Measurements from ENCODE around the gene DAB1.

The DAB1 gene

DNA sequence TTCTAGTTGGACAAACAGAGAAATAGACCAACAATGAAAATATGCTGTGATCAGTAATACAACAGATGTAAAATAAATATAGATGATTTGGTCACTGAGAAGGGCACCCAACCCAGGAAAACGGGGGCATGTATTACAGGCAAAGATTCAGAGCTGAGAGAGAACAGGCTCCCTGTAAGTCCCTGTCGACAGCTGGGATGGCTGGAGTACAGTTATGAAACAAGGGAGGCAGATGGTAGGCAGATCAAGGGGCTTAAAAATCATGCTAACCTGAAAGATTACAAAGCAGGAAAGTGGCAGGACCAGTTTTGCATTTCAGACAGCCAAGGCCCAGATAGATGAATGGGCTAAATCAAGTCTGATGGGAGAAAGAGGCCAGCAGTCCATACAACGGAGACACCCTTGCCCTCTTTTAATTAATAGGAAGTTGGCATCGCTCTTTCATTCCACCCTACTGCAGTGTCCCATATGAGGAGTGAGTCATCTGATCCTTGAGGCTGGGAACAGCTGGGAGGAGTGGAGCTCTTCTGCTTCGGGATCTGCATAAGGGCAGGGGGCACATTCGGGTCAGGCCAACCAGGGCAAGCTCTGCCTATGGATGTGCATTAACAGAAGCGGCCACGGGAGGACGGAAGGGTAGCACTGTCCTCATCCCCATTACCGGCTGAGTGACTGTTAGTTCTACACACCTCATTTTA, 171.1 kb downstream of the DAB1 start (continued):
- no peak for TF ChIP-seq ZNF138 (tag by site-specific recombination; IDR thresholded peaks at IDR 0.05; ENCODE audit: borderline replicate concordance)

DNA sequence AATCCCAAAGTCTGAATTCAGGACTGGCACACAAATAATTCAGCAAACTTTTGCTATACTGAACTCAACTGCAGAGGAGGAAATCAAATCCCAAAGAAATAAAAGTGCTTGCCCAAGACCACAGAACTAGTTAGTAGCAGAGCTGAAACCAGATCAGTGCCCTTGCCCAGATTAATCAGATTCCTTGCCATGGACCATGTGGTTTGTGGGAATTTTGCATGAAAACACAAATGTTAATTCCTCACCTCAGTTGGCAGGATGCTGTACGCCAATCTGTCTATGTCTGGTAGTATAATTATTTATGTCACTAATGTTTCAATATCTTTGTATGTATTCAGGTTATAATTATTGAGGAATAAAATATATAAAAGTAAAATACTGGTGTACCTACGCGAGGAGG, 173.8 kb downstream of the DAB1 start:
- Histone ChIP-seq H3K27ac (ENCODE audit: extremely low read depth, low read depth, low read length) (no peak overlapping the region), H3K9me3 (ENCODE audit: control insufficient read depth, insufficient read depth, low read depth, low read length) (no peaks in the 10 kb centered on the region), H3K4me3 (ENCODE audit: low read depth, low read length) (no peak overlapping the region), H3K36me3 (ENCODE audit: control insufficient read depth in 2 of 2, insufficient read depth in 1 of 2, low read length in 2 of 2) (no peaks in the 10 kb centered on the region), H3K4me1 (ENCODE audit: control insufficient read depth, insufficient read depth, low read length) (no peaks in the 10 kb centered on the region)
- TF ChIP-seq ZNF37A (tag by site-specific recombination; IDR thresholded peaks at IDR 0.05) (no peak), ZNF664 (tag by site-specific recombination; IDR thresholded peaks at IDR 0.05) (no peak), GLIS2 (tag by site-specific recombination; IDR thresholded peaks at IDR 0.05) (no peak), ZNF488 (tag by site-specific recombination; IDR thresholded peaks at IDR 0.05) (no peak), TCF7L2 (IDR thresholded peaks at IDR 0.05; ENCODE audit: borderline replicate concordance, low read depth, low read length) (no peak), ZNF677 (tag by site-specific recombination; IDR thresholded peaks at IDR 0.05) (no peak), ZNF221 (tag by site-specific recombination; IDR thresholded peaks at IDR 0.05; ENCODE audit: borderline replicate concordance) (no peak), ZNF48 (tag by site-specific recombination; IDR thresholded peaks at IDR 0.05) (no peak), SETDB1 (IDR thresholded peaks at IDR 0.05; ENCODE audit: insufficient read length, low read length) (no peak), PATZ1 (tag by site-specific recombination; IDR thresholded peaks at IDR 0.05) (no peak), ZNF777 (tag by site-specific recombination; IDR thresholded peaks at IDR 0.05; ENCODE audit: borderline replicate concordance) (no peak)
- TF ChIP-seq, protein P1, sequence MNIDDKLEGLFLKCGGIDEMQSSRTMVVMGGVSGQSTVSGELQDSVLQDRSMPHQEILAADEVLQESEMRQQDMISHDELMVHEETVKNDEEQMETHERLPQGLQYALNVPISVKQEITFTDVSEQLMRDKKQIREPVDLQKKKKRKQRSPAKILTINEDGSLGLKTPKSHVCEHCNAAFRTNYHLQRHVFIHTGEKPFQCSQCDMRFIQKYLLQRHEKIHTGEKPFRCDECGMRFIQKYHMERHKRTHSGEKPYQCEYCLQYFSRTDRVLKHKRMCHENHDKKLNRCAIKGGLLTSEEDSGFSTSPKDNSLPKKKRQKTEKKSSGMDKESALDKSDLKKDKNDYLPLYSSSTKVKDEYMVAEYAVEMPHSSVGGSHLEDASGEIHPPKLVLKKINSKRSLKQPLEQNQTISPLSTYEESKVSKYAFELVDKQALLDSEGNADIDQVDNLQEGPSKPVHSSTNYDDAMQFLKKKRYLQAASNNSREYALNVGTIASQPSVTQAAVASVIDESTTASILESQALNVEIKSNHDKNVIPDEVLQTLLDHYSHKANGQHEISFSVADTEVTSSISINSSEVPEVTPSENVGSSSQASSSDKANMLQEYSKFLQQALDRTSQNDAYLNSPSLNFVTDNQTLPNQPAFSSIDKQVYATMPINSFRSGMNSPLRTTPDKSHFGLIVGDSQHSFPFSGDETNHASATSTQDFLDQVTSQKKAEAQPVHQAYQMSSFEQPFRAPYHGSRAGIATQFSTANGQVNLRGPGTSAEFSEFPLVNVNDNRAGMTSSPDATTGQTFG (tag by site-specific recombination; IDR thresholded peaks at IDR 0.05; ENCODE audit: borderline replicate concordance): no peak
- TF ChIP-seq, protein P2, sequence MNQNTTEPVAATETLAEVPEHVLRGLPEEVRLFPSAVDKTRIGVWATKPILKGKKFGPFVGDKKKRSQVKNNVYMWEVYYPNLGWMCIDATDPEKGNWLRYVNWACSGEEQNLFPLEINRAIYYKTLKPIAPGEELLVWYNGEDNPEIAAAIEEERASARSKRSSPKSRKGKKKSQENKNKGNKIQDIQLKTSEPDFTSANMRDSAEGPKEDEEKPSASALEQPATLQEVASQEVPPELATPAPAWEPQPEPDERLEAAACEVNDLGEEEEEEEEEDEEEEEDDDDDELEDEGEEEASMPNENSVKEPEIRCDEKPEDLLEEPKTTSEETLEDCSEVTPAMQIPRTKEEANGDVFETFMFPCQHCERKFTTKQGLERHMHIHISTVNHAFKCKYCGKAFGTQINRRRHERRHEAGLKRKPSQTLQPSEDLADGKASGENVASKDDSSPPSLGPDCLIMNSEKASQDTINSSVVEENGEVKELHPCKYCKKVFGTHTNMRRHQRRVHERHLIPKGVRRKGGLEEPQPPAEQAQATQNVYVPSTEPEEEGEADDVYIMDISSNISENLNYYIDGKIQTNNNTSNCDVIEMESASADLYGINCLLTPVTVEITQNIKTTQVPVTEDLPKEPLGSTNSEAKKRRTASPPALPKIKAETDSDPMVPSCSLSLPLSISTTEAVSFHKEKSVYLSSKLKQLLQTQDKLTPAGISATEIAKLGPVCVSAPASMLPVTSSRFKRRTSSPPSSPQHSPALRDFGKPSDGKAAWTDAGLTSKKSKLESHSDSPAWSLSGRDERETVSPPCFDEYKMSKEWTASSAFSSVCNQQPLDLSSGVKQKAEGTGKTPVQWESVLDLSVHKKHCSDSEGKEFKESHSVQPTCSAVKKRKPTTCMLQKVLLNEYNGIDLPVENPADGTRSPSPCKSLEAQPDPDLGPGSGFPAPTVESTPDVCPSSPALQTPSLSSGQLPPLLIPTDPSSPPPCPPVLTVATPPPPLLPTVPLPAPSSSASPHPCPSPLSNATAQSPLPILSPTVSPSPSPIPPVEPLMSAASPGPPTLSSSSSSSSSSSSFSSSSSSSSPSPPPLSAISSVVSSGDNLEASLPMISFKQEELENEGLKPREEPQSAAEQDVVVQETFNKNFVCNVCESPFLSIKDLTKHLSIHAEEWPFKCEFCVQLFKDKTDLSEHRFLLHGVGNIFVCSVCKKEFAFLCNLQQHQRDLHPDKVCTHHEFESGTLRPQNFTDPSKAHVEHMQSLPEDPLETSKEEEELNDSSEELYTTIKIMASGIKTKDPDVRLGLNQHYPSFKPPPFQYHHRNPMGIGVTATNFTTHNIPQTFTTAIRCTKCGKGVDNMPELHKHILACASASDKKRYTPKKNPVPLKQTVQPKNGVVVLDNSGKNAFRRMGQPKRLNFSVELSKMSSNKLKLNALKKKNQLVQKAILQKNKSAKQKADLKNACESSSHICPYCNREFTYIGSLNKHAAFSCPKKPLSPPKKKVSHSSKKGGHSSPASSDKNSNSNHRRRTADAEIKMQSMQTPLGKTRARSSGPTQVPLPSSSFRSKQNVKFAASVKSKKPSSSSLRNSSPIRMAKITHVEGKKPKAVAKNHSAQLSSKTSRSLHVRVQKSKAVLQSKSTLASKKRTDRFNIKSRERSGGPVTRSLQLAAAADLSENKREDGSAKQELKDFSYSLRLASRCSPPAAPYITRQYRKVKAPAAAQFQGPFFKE (tag by site-specific recombination; IDR thresholded peaks at IDR 0.05; ENCODE audit: borderline replicate concordance): no peak
- CTCF ChIA-PET: no interaction called here
- POLR2A ChIA-PET: no interaction called here
